ENCODE data around the gene PPCDC.
"Not testable (repeated sequence)": the region's sequence is repeated elsewhere in the genome, so short reads cannot be mapped to it uniquely, and the experiment has no call there.

Gene PPCDC

GRCh38 chr15:75068748-75069147, 45.4 kb downstream of the PPCDC start:
- no peak for DNase-seq (ENCODE audit: low read depth)
- TF ChIP-seq CTCF (conservative IDR thresholded peaks at IDR 0.05; ENCODE audit: low read depth, low read length): no peak
- H3K4me3 ChIP-seq (ENCODE audit: low read depth, low read length): no peak overlapping the region

DNA sequence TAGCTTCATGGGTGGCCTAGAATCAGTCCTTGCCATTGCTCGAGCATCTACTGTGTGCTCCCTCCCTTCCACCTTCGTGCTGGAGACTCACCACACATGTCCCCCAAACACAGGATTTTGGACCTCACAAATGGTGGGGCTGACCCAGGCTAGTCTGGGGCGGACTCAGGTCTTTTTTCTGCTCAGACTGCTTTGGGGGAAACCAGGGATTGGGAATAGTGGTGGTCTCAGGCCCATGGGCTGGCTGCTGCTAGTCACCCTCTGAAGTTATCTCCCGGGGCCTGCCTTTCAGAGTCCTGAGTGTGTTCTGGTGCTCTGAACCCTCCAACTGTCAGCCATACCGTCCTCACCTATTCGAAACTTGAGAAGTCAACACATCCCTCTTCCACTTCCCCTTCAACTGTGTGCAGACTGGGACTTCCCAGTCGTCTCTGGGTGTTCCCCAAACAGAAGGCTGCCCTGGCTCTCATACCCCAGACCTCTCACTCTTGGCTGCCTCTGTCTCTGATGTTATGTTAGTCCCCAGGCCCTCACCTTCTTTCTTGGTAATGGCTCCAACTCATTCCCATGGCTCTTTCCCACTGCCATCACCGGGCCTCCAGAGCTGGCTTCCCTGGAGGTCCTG, 46.0 kb downstream of the PPCDC start:
- no peak overlapping the region for H3K4me3 ChIP-seq (ENCODE audit: low read depth, low read length)
- TF ChIP-seq CTCF (conservative IDR thresholded peaks at IDR 0.05; ENCODE audit: low read depth, low read length): no peak
- no peak for DNase-seq (ENCODE audit: low read depth)

GRCh38 chr15:75070674-75071073, 47.3 kb downstream of the PPCDC start:
- H3K4me3 ChIP-seq (ENCODE audit: low read depth, low read length): no peak overlapping the region
- no peak for TF ChIP-seq CTCF (conservative IDR thresholded peaks at IDR 0.05; ENCODE audit: low read depth, low read length)
- DNase-seq (ENCODE audit: low read depth): no peak

GRCh38 chr15:75073197-75073596, 49.8 kb downstream of the PPCDC start:
- TF ChIP-seq CTCF (conservative IDR thresholded peaks at IDR 0.05; ENCODE audit: low read depth, low read length): no peak
- no peak for DNase-seq (ENCODE audit: low read depth)
- H3K4me3 ChIP-seq (ENCODE audit: low read depth, low read length): no peak overlapping the region

GRCh38 chr15:75076277-75076676, 52.9 kb downstream of the PPCDC start:
- no peak for TF ChIP-seq CTCF (conservative IDR thresholded peaks at IDR 0.05; ENCODE audit: low read depth, low read length)
- H3K4me3 ChIP-seq (ENCODE audit: low read depth, low read length): no peak overlapping the region
- DNase-seq (ENCODE audit: low read depth): no peak

GRCh38 chr15:75077551-75077961, 54.2 kb downstream of the PPCDC start:
- not testable (repeated sequence) for H3K4me3 ChIP-seq (ENCODE audit: low read depth, low read length); DNase-seq (ENCODE audit: low read depth)

- DNase-seq (ENCODE audit: low read depth): no peak
- no peak for TF ChIP-seq CTCF (conservative IDR thresholded peaks at IDR 0.05; ENCODE audit: low read depth, low read length)
- H3K4me3 ChIP-seq (ENCODE audit: low read depth, low read length): no peak overlapping the region
These were observed 57.8 kb downstream of the PPCDC start for GRCh38 chr15:75081150-75081549.

Measured in choroid plexus epithelial cell (primary cell).